H1 (cell line): Measurements from ENCODE around the gene DNAJB12. TPM values are rescaled to one million over a fixed set of nuclear protein-coding genes. Genes with fewer than 3 reads are reported as not detected.

ENCODE experiments used
- BACH1 ChIP-seq: IDR thresholded peaks from 2 replicates; pipeline ENCODE4 v1.6.1; 2012; ENCODE audit warnings: low read length, improper control_type of control experiment
- CBX5 ChIP-seq: fragments of 300-800, 300-1000 bp; sonication (generic); IDR thresholded peaks from 2 replicates; pipeline ENCODE4 v1.7.1; 2016; ENCODE audit warnings: antibody characterized with exemption, low read length, low read depth
- CHD2 ChIP-seq: IDR thresholded peaks from 2 replicates; pipeline ENCODE4 v1.6.1; 2012; ENCODE audit warnings: low read length, improper control_type of control experiment
- CTBP2 ChIP-seq: IDR thresholded peaks from 2 replicates; pipeline ENCODE4 v1.7.0; 2011; ENCODE audit warnings: borderline replicate concordance, mild to moderate bottlenecking, moderate library complexity, mixed read lengths, low read length; ENCODE audit not compliant: insufficient read depth, insufficient read length
- CTCF ChIP-seq, 3 experiments: IDR thresholded peaks; 1 replicate in 2 of 3; 2 replicates in 1 of 3; pipeline versions ENCODE4 v1.5.1 to v1.6.1; 2011; ENCODE audit warnings: low read length in 3 of 3, mild to moderate bottlenecking in 3 of 3, inconsistent platforms in 2 of 3, low read depth in 1 of 3, moderate library complexity in 1 of 3; ENCODE audit not compliant: insufficient read depth in 1 of 3; ENCODE audit errors: control extremely low read depth in 1 of 3
- EGR1 ChIP-seq: IDR thresholded peaks from 2 replicates; pipeline ENCODE4 v1.6.1; 2011; ENCODE audit warnings: low read depth, low read length, borderline replicate concordance
- EZH2 ChIP-seq: fragments of 200-600 bp; sonication (generic); IDR thresholded peaks from 2 replicates; pipeline ENCODE4 v1.7.1; 2012; ENCODE audit warnings: low read depth, mild to moderate bottlenecking, moderate library complexity, low read length, inconsistent platforms; ENCODE audit not compliant: severe bottlenecking
- JUND ChIP-seq: IDR thresholded peaks from 2 replicates; pipeline ENCODE4 v1.6.1; 2011; ENCODE audit warnings: mild to moderate bottlenecking, improper control_type of control experiment, low read length
- MAFK ChIP-seq: IDR thresholded peaks from 2 replicates; pipeline ENCODE4 v1.6.1; 2012; ENCODE audit warnings: low read depth, mild to moderate bottlenecking, improper control_type of control experiment, low read length
- POLR2AphosphoS5 ChIP-seq: IDR thresholded peaks from 2 replicates; pipeline ENCODE4 v1.6.1; 2011; ENCODE audit warnings: low read depth, low read length
- RAD21 ChIP-seq, 2 experiments: IDR thresholded peaks in 1 of 2; conservative IDR thresholded peaks in 1 of 2; 2 replicates each; pipeline ENCODE4 v1.6.1; 2011; ENCODE audit warnings: low read depth in 2 of 2, low read length in 2 of 2, improper control_type of control experiment in 1 of 2, inconsistent platforms in 1 of 2, mild to moderate bottlenecking in 1 of 2, moderate library complexity in 1 of 2
- SIX5 ChIP-seq: IDR thresholded peaks from 2 replicates; pipeline ENCODE4 v1.6.1; 2011; ENCODE audit warnings: mild to moderate bottlenecking, low read depth, low read length
- SP1 ChIP-seq: IDR thresholded peaks from 2 replicates; pipeline ENCODE4 v1.6.1; 2011; ENCODE audit warnings: low read depth, low read length
- TAF1 ChIP-seq: IDR thresholded peaks from 2 replicates; pipeline ENCODE4 v1.6.1; 2011; ENCODE audit warnings: mild to moderate bottlenecking, low read depth, low read length
- TCF12 ChIP-seq: IDR thresholded peaks from 2 replicates; pipeline ENCODE4 v1.6.1; 2011; ENCODE audit warnings: low read depth, mild to moderate bottlenecking, low read length
- TEAD4 ChIP-seq: IDR thresholded peaks from 2 replicates; pipeline ENCODE4 v1.6.1; 2012; ENCODE audit warnings: low read depth, low read length, inconsistent platforms, mixed read lengths
- polyA plus RNA-seq, 7 experiments: library from polyadenylated mRNA; depleted of rRNA in 3 of 7; stranded (reverse) in 5 of 7; unstranded in 2 of 7; fragments of >200 nt in 5 of 7; fragments of 200-250 nt in 2 of 7; gene quantifications; 1 replicate in 5 of 7; 2 replicates in 1 of 7; 4 replicates in 1 of 7; pipeline versions ENCODE4 v1.2.1 to v1.2.3, GENCODE V29; 2011 to 2013; ENCODE audit warnings: missing spikeins in 2 of 7, mixed read lengths in 2 of 7
- total RNA-seq: library from RNA; stranded (reverse); fragmentation: NEBNext Ultra II Directional; extraction: Animal tissue kit (Norgen Biotek cat#: 25700); gene quantifications from 2 replicates; pipeline ENCODE4 v1.2.1, GENCODE V29; 2021
- TF ChIP-seq, protein P1 (sequence below): IDR thresholded peaks from 2 replicates; pipeline ENCODE4 v1.6.1; 2011; ENCODE audit warnings: low read length, improper control_type of control experiment
- TF ChIP-seq, protein P2 (sequence below): IDR thresholded peaks from 2 replicates; pipeline ENCODE4 v1.6.1; 2012; ENCODE audit warnings: inconsistent platforms

Gene DNAJB12
- total and polyA plus RNA-seq, 2 of the 8 experiments (the other 6 are each of a cell fraction or from before 2014, with no cell fraction given) = 10.8 to 20.5 TPM

- TF ChIP-seq CTCF (IDR thresholded peaks at IDR 0.05; ENCODE audit: control extremely low read depth in 1 of 3, insufficient read depth in 1 of 3, low read depth in 1 of 3, low read length in 3 of 3) = no peak
- no peak for TF ChIP-seq CBX5
- TF ChIP-seq, protein P1, sequence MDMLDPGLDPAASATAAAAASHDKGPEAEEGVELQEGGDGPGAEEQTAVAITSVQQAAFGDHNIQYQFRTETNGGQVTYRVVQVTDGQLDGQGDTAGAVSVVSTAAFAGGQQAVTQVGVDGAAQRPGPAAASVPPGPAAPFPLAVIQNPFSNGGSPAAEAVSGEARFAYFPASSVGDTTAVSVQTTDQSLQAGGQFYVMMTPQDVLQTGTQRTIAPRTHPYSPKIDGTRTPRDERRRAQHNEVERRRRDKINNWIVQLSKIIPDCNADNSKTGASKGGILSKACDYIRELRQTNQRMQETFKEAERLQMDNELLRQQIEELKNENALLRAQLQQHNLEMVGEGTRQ = peak; percentile 85
- peak; percentile 67 for TF ChIP-seq SIX5
- peak; percentile 80 for TF ChIP-seq SP1
- no peak for TF ChIP-seq BACH1
- TF ChIP-seq, protein P2, sequence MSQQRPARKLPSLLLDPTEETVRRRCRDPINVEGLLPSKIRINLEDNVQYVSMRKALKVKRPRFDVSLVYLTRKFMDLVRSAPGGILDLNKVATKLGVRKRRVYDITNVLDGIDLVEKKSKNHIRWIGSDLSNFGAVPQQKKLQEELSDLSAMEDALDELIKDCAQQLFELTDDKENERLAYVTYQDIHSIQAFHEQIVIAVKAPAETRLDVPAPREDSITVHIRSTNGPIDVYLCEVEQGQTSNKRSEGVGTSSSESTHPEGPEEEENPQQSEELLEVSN = peak; percentile 45
- no peak for TF ChIP-seq CTBP2
- 0 out of 2 replicates have a peak, but pooled peaks have one; percentile 23 for TF ChIP-seq TCF12
- peak; percentile 49; the same call in 1 of the 2 replicates for TF ChIP-seq EGR1
- 0 out of 4 replicates have a peak, but pooled peaks of 1 of the 2 experiments have one; percentile 2 for TF ChIP-seq RAD21 (IDR thresholded peaks at IDR 0.05 in 1 of 2, conservative IDR thresholded peaks at IDR 0.05 in 1 of 2; ENCODE audit: low read depth in 2 of 2, low read length in 2 of 2)
- peak; percentile 50 for TF ChIP-seq CHD2
- TF ChIP-seq POLR2AphosphoS5 = peak; percentile 87
- peak; percentile 51 for TF ChIP-seq JUND
- TF ChIP-seq TAF1 = peak; percentile 91
- peak; percentile 72 for TF ChIP-seq TEAD4
- TF ChIP-seq MAFK = peak; percentile 95
- no peak for TF ChIP-seq EZH2
These were observed at the start of gene DNAJB12 (continued) for GRCh38 chr10:72354356-72355213.
